ENCODE data around the gene SPATA33.

The SPATA33 gene

GRCh38 chr16:89707695-89708094 is 50.1 kb downstream of the SPATA33 start:
- H3K36me3 ChIP-seq (ENCODE audit: control insufficient read depth in 1 of 2, insufficient read depth in 2 of 2, low read length in 2 of 2) = peaks cover 0 to 7% of the 10 kb centered on the region in 2 donors
- H3K4me1 ChIP-seq (ENCODE audit: control insufficient read depth in 1 of 2, insufficient read depth in 2 of 2, low read length in 2 of 2) = peaks cover 0 to 9% of the 10 kb centered on the region in 2 donors
- H3K4me3 ChIP-seq (ENCODE audit: low read depth in 1 of 2, low read length in 2 of 2) = no peak overlapping the region
- H3K27ac ChIP-seq (ENCODE audit: low read length) = no peak overlapping the region
- H3K27me3 ChIP-seq (ENCODE audit: low read depth, low read length) = no peaks in the 10 kb centered on the region
- no peaks in the 10 kb centered on the region for H3K9me3 ChIP-seq (ENCODE audit: control insufficient read depth in 1 of 2, low read length in 2 of 2)

GRCh38 chr16:89708481-89708931 is 50.9 kb downstream of the SPATA33 start:
- Histone ChIP-seq H3K9me3 (ENCODE audit: control insufficient read depth in 1 of 2, low read length in 2 of 2) (no peaks in the 10 kb centered on the region), H3K4me3 (ENCODE audit: low read depth in 1 of 2, low read length in 2 of 2) (no peak overlapping the region), H3K36me3 (ENCODE audit: control insufficient read depth in 1 of 2, insufficient read depth in 2 of 2, low read length in 2 of 2) (peaks cover 0 to 7% of the 10 kb centered on the region in 2 donors), H3K4me1 (ENCODE audit: control insufficient read depth in 1 of 2, insufficient read depth in 2 of 2, low read length in 2 of 2) (peaks cover 0 to 9% of the 10 kb centered on the region in 2 donors), H3K27me3 (ENCODE audit: low read depth, low read length) (no peaks in the 10 kb centered on the region), H3K27ac (ENCODE audit: low read length) (no peak overlapping the region)

- H3K4me1 ChIP-seq (ENCODE audit: control insufficient read depth in 1 of 2, insufficient read depth in 2 of 2, low read length in 2 of 2) = peaks cover 0 to 9% of the 10 kb centered on the region in 2 donors
- H3K9me3 ChIP-seq (ENCODE audit: control insufficient read depth in 1 of 2, low read length in 2 of 2) = no peaks in the 10 kb centered on the region
These were observed 51.5 kb downstream of the SPATA33 start for GRCh38 chr16:89709166-89709565.

GRCh38 chr16:89709716-89710432 is 52.2 kb downstream of the SPATA33 start:
- peaks cover 0 to 7% of the 10 kb centered on the region in 2 donors for H3K36me3 ChIP-seq (ENCODE audit: control insufficient read depth in 1 of 2, insufficient read depth in 2 of 2, low read length in 2 of 2)
- H3K4me1 ChIP-seq (ENCODE audit: control insufficient read depth in 1 of 2, insufficient read depth in 2 of 2, low read length in 2 of 2) = peaks cover 0 to 9% of the 10 kb centered on the region in 2 donors
- no peaks in the 10 kb centered on the region for H3K9me3 ChIP-seq (ENCODE audit: control insufficient read depth in 1 of 2, low read length in 2 of 2)
- H3K27ac ChIP-seq (ENCODE audit: low read length) = no peak overlapping the region
- no peak overlapping the region for H3K4me3 ChIP-seq (ENCODE audit: low read depth in 1 of 2, low read length in 2 of 2)
- H3K27me3 ChIP-seq (ENCODE audit: low read depth, low read length) = no peaks in the 10 kb centered on the region

More at GRCh38 chr16:89709166-89709565, 51.5 kb downstream of the SPATA33 start:
- Histone ChIP-seq H3K4me3 (ENCODE audit: low read depth in 1 of 2, low read length in 2 of 2) (no peak overlapping the region), H3K36me3 (ENCODE audit: control insufficient read depth in 1 of 2, insufficient read depth in 2 of 2, low read length in 2 of 2) (peaks cover 0 to 7% of the 10 kb centered on the region in 2 donors), H3K27ac (ENCODE audit: low read length) (no peak overlapping the region), H3K27me3 (ENCODE audit: low read depth, low read length) (no peaks in the 10 kb centered on the region)

GRCh38 chr16:89710709-89711564 is 53.3 kb downstream of the SPATA33 start:
- Histone ChIP-seq H3K9me3 (ENCODE audit: control insufficient read depth in 1 of 2, low read length in 2 of 2) (no peaks in the 10 kb centered on the region), H3K4me1 (ENCODE audit: control insufficient read depth in 1 of 2, insufficient read depth in 2 of 2, low read length in 2 of 2) (peaks cover 0 to 9% of the 10 kb centered on the region in 2 donors), H3K4me3 (ENCODE audit: low read depth in 1 of 2, low read length in 2 of 2) (no peak overlapping the region), H3K27me3 (ENCODE audit: low read depth, low read length) (no peaks in the 10 kb centered on the region), H3K27ac (ENCODE audit: low read length) (no peak overlapping the region), H3K36me3 (ENCODE audit: control insufficient read depth in 1 of 2, insufficient read depth in 2 of 2, low read length in 2 of 2) (peaks cover 0 to 7% of the 10 kb centered on the region in 2 donors)

GRCh38 chr16:89711601-89712273 is 54.1 kb downstream of the SPATA33 start:
- Histone ChIP-seq H3K27ac (ENCODE audit: low read length) (no peak overlapping the region), H3K36me3 (ENCODE audit: control insufficient read depth in 1 of 2, insufficient read depth in 2 of 2, low read length in 2 of 2) (peaks cover 0 to 7% of the 10 kb centered on the region in 2 donors), H3K27me3 (ENCODE audit: low read depth, low read length) (no peaks in the 10 kb centered on the region), H3K9me3 (ENCODE audit: control insufficient read depth in 1 of 2, low read length in 2 of 2) (no peaks in the 10 kb centered on the region), H3K4me3 (ENCODE audit: low read depth in 1 of 2, low read length in 2 of 2) (peak overlapping the region in 1 of 2 donors; percentile 19), H3K4me1 (ENCODE audit: control insufficient read depth in 1 of 2, insufficient read depth in 2 of 2, low read length in 2 of 2) (peaks cover 0 to 9% of the 10 kb centered on the region in 2 donors)

GRCh38 chr16:89712274-89712781 is 54.7 kb downstream of the SPATA33 start:
- Histone ChIP-seq H3K36me3 (ENCODE audit: control insufficient read depth in 1 of 2, insufficient read depth in 2 of 2, low read length in 2 of 2) (peaks cover 0 to 7% of the 10 kb centered on the region in 2 donors), H3K27me3 (ENCODE audit: low read depth, low read length) (no peaks in the 10 kb centered on the region), H3K9me3 (ENCODE audit: control insufficient read depth in 1 of 2, low read length in 2 of 2) (no peaks in the 10 kb centered on the region), H3K4me1 (ENCODE audit: control insufficient read depth in 1 of 2, insufficient read depth in 2 of 2, low read length in 2 of 2) (peaks cover 0 to 9% of the 10 kb centered on the region in 2 donors), H3K4me3 (ENCODE audit: low read depth in 1 of 2, low read length in 2 of 2) (peak overlapping the region in 1 of 2 donors; percentile 19), H3K27ac (ENCODE audit: low read length) (no peak overlapping the region)

- H3K4me3 ChIP-seq (ENCODE audit: low read depth in 1 of 2, low read length in 2 of 2) = no peak overlapping the region
- H3K27me3 ChIP-seq (ENCODE audit: low read depth, low read length) = no peaks in the 10 kb centered on the region
- H3K4me1 ChIP-seq (ENCODE audit: control insufficient read depth in 1 of 2, insufficient read depth in 2 of 2, low read length in 2 of 2) = peaks cover 0 to 16% of the 10 kb centered on the region in 2 donors
- no peak overlapping the region for H3K27ac ChIP-seq (ENCODE audit: low read length)
- H3K36me3 ChIP-seq (ENCODE audit: control insufficient read depth in 1 of 2, insufficient read depth in 2 of 2, low read length in 2 of 2) = no peaks in the 10 kb centered on the region
- H3K9me3 ChIP-seq (ENCODE audit: control insufficient read depth in 1 of 2, low read length in 2 of 2) = no peaks in the 10 kb centered on the region
These were observed 58.9 kb downstream of the SPATA33 start for GRCh38 chr16:89716493-89716892.

GRCh38 chr16:89716916-89717687 is 59.5 kb downstream of the SPATA33 start:
- H3K27me3 ChIP-seq (ENCODE audit: low read depth, low read length) = no peaks in the 10 kb centered on the region
- H3K36me3 ChIP-seq (ENCODE audit: control insufficient read depth in 1 of 2, insufficient read depth in 2 of 2, low read length in 2 of 2) = no peaks in the 10 kb centered on the region
- H3K9me3 ChIP-seq (ENCODE audit: control insufficient read depth in 1 of 2, low read length in 2 of 2) = no peaks in the 10 kb centered on the region
- H3K27ac ChIP-seq (ENCODE audit: low read length) = no peak overlapping the region
- no peak overlapping the region for H3K4me3 ChIP-seq (ENCODE audit: low read depth in 1 of 2, low read length in 2 of 2)
- H3K4me1 ChIP-seq (ENCODE audit: control insufficient read depth in 1 of 2, insufficient read depth in 2 of 2, low read length in 2 of 2) = peaks cover 0 to 13% of the 10 kb centered on the region in 2 donors

- H3K4me3 ChIP-seq (ENCODE audit: low read depth in 1 of 2, low read length in 2 of 2) = no peak overlapping the region
- no peaks in the 10 kb centered on the region for H3K9me3 ChIP-seq (ENCODE audit: control insufficient read depth in 1 of 2, low read length in 2 of 2)
- H3K36me3 ChIP-seq (ENCODE audit: control insufficient read depth in 1 of 2, insufficient read depth in 2 of 2, low read length in 2 of 2) = no peaks in the 10 kb centered on the region
- no peak overlapping the region for H3K27ac ChIP-seq (ENCODE audit: low read length)
- peaks cover 3 to 17% of the 10 kb centered on the region in 2 donors for H3K4me1 ChIP-seq (ENCODE audit: control insufficient read depth in 1 of 2, insufficient read depth in 2 of 2, low read length in 2 of 2)
- no peaks in the 10 kb centered on the region for H3K27me3 ChIP-seq (ENCODE audit: low read depth, low read length)
These were observed 60.3 kb downstream of the SPATA33 start for GRCh38 chr16:89717688-89718505.

Measured in muscle layer of duodenum (tissue), 2 donors.